H1 (cell line): ENCODE measurements around the gene SLC28A1. TPM values are rescaled to one million over a fixed set of nuclear protein-coding genes. Genes with fewer than 3 reads are reported as not detected.

Source experiments
- CTCF ChIA-PET: fragments of 300-600 bp; sonication (Branson Sonifier 250); formaldehyde crosslinking; loops from one replicate; lab custom pipeline; 2021; ENCODE audit not compliant: partially characterized antibody; lab: Charles Lee
- POLR2A ChIA-PET: fragments of 300-600 bp; sonication (Branson Sonifier 250); formaldehyde crosslinking; loops from one replicate; lab custom pipeline; 2021; ENCODE audit warnings: inconsistent platforms; ENCODE audit not compliant: partially characterized antibody; lab: Charles Lee
- DNase-seq, 2 experiments: peaks; one replicate each; pipeline versions ENCODE4 v3.0.0 to v3.0.0-alpha.2; 2010 to 2022; ENCODE audit warnings: low spot score in 2 of 2, low read depth in 1 of 2, mixed read lengths in 1 of 2
- FAIRE-seq: peaks from 2 replicates; lab custom pipeline; 2011; peaks lifted over from hg19 to GRCh38; lab: Jason Lieb, UNC
- H2AFZ ChIP-seq: 2 replicates; pipeline ENCODE4 v1.8.1; 2012; ENCODE audit warnings: low read length, inconsistent platforms
- H2AK5ac ChIP-seq: 2 replicates; pipeline ENCODE4 v1.6.1; 2013; ENCODE audit warnings: low read depth, low read length
- H2BK120ac ChIP-seq: replicated peaks from 2 replicates; pipeline ENCODE3; 2013; ENCODE audit warnings: low read depth, low read length, inconsistent platforms
- H2BK12ac ChIP-seq: 2 replicates; pipeline ENCODE4 v1.6.1; 2013; ENCODE audit warnings: low read depth, low read length
- H2BK15ac ChIP-seq: 2 replicates; pipeline ENCODE4 v1.6.1; 2013; ENCODE audit warnings: low read length
- H2BK20ac ChIP-seq: 2 replicates; pipeline ENCODE4 v1.6.1; 2013; ENCODE audit warnings: low read length
- H2BK5ac ChIP-seq: 2 replicates; pipeline ENCODE4 v1.6.1; 2013; ENCODE audit warnings: low read depth, low read length
- H3K14ac ChIP-seq: 2 replicates; pipeline ENCODE4 v1.6.1; 2013; ENCODE audit warnings: inconsistent platforms; ENCODE audit not compliant: insufficient read length
- H3K18ac ChIP-seq: 2 replicates; pipeline ENCODE4 v1.6.1; 2013; ENCODE audit warnings: low read length; ENCODE audit errors: extremely low read depth
- H3K23ac ChIP-seq: 2 replicates; pipeline ENCODE4 v1.6.1; 2013; ENCODE audit warnings: inconsistent platforms; ENCODE audit not compliant: insufficient read length
- H3K23me2 ChIP-seq: 2 replicates; pipeline ENCODE4 v1.6.1; 2013; ENCODE audit warnings: low read depth, low read length
- H3K27ac ChIP-seq: 2 replicates; pipeline ENCODE4 v1.6.1; 2011; ENCODE audit warnings: low read depth, low read length, inconsistent platforms
- H3K27me3 ChIP-seq, 4 experiments: replicated peaks in 1 of 4; 1 replicate in 1 of 4; 2 replicates in 3 of 4; pipeline versions ENCODE4 v1.6.1 to v1.8.1; 2011 to 2013; ENCODE audit warnings: low read length in 3 of 4, mild to moderate bottlenecking in 3 of 4, inconsistent platforms in 2 of 4, mixed read lengths in 2 of 4, moderate library complexity in 1 of 4; ENCODE audit not compliant: control insufficient read depth in 3 of 4, insufficient read depth in 3 of 4; ENCODE audit errors: extremely low read depth in 1 of 4
- H3K36me3 ChIP-seq, 4 experiments: 2 replicates each; pipeline versions ENCODE4 v1.6.1 to v1.8.1; 2011 to 2013; ENCODE audit warnings: mild to moderate bottlenecking in 4 of 4, low read length in 3 of 4, moderate library complexity in 2 of 4, control low read depth in 1 of 4, inconsistent platforms in 1 of 4; ENCODE audit not compliant: insufficient read depth in 4 of 4, control insufficient read depth in 2 of 4
- H3K4ac ChIP-seq: replicated peaks from 2 replicates; pipeline ENCODE3; 2013; ENCODE audit warnings: low read length, low read depth, mixed read lengths, inconsistent platforms; ENCODE audit not compliant: insufficient read length
- H3K4me1 ChIP-seq, 4 experiments: replicated peaks in 1 of 4; 1 replicate in 1 of 4; 2 replicates in 3 of 4; pipeline versions ENCODE4 v1.6.1 to v1.8.1; 2011 to 2013; ENCODE audit warnings: low read length in 3 of 4, inconsistent platforms in 2 of 4, mixed read lengths in 1 of 4; ENCODE audit not compliant: insufficient read depth in 4 of 4, control insufficient read depth in 3 of 4
- H3K4me2 ChIP-seq, 2 experiments: 2 replicates each; pipeline versions ENCODE4 v1.6.1 to v1.8.1; 2011 to 2013; ENCODE audit warnings: low read depth in 2 of 2, low read length in 2 of 2, control low read depth in 1 of 2, inconsistent platforms in 1 of 2, mild to moderate bottlenecking in 1 of 2; ENCODE audit not compliant: insufficient read depth in 1 of 2
- H3K4me3 ChIP-seq, 4 experiments: fragments of 200-600, 300-600 bp in 1 of 4; sonication (generic), shearing (Covaris generic), sonication (Bioruptor Twin) in 1 of 4; 2 replicates each; pipeline versions ENCODE4 v1.5.1 to v1.8.1; 2011 to 2016; ENCODE audit warnings: low read length in 4 of 4, low read depth in 3 of 4, control low read depth in 2 of 4, inconsistent platforms in 2 of 4, mild to moderate bottlenecking in 2 of 4, mixed read lengths in 1 of 4, moderate library complexity in 1 of 4; ENCODE audit not compliant: insufficient read depth in 2 of 4; ENCODE audit errors: extremely low read depth in 1 of 4
- H3K56ac ChIP-seq: replicated peaks from 2 replicates; pipeline ENCODE3; 2013; ENCODE audit warnings: low read depth, mild to moderate bottlenecking, mixed read lengths, low read length, inconsistent platforms; ENCODE audit not compliant: insufficient read length
- H3K79me1 ChIP-seq: 2 replicates; pipeline ENCODE4 v1.6.1; 2013; ENCODE audit warnings: low read depth, low read length, control low read depth
- H3K79me2 ChIP-seq, 2 experiments: 2 replicates each; pipeline versions ENCODE4 v1.6.1 to v1.8.1; 2012 to 2013; ENCODE audit warnings: low read length in 2 of 2, mild to moderate bottlenecking in 2 of 2, inconsistent platforms in 1 of 2; ENCODE audit not compliant: insufficient read depth in 2 of 2, control insufficient read depth in 1 of 2
- H3K9ac ChIP-seq, 4 experiments: replicated peaks in 1 of 4; 1 replicate in 1 of 4; 2 replicates in 3 of 4; pipeline versions ENCODE4 v1.6.1 to v1.8.1; 2011 to 2013; ENCODE audit warnings: low read depth in 3 of 4, low read length in 3 of 4, control low read depth in 2 of 4, mild to moderate bottlenecking in 2 of 4, moderate library complexity in 2 of 4, inconsistent platforms in 1 of 4; ENCODE audit errors: extremely low read depth in 1 of 4
- H3K9me3 ChIP-seq, 2 experiments: 2 replicates each; pipeline versions ENCODE4 v1.6.1 to v1.8.1; 2012 to 2013; ENCODE audit warnings: mild to moderate bottlenecking in 2 of 2, moderate library complexity in 2 of 2, control low read depth in 1 of 2, inconsistent platforms in 1 of 2, low read depth in 1 of 2, low read length in 1 of 2, mixed read lengths in 1 of 2; ENCODE audit not compliant: insufficient read depth in 2 of 2
- H4K20me1 ChIP-seq, 2 experiments: replicated peaks in 1 of 2; 2 replicates each; pipeline versions ENCODE3 to v1.8.1; 2011 to 2013; ENCODE audit warnings: inconsistent platforms in 2 of 2, low read length in 2 of 2, mild to moderate bottlenecking in 1 of 2; ENCODE audit not compliant: insufficient read depth in 2 of 2, control insufficient read depth in 1 of 2
- H4K5ac ChIP-seq: 2 replicates; pipeline ENCODE4 v1.6.1; 2013; ENCODE audit warnings: low read length, low read depth, mixed read lengths, inconsistent platforms; ENCODE audit not compliant: insufficient read length
- H4K8ac ChIP-seq: 2 replicates; pipeline ENCODE4 v1.8.0; 2013; ENCODE audit warnings: mild to moderate bottlenecking, moderate library complexity, low read length, inconsistent platforms; ENCODE audit not compliant: insufficient read depth; ENCODE audit errors: extremely low read depth
- H4K91ac ChIP-seq: replicated peaks from 2 replicates; pipeline ENCODE3; 2013; ENCODE audit warnings: low read length, mixed read lengths, inconsistent platforms; ENCODE audit not compliant: insufficient read length
- BCL11A ChIP-seq, 2 experiments: IDR thresholded peaks; one replicate each; pipeline ENCODE4 v1.6.1; 2011; ENCODE audit warnings: low read depth in 2 of 2, low read length in 2 of 2, mild to moderate bottlenecking in 2 of 2
- CREB1 ChIP-seq: IDR thresholded peaks from 2 replicates; pipeline ENCODE4 v1.6.1; 2012; ENCODE audit warnings: inconsistent platforms
- EGR1 ChIP-seq: IDR thresholded peaks from 2 replicates; pipeline ENCODE4 v1.6.1; 2011; ENCODE audit warnings: low read depth, low read length, borderline replicate concordance
- NANOG ChIP-seq: IDR thresholded peaks from 2 replicates; pipeline ENCODE4 v1.6.1; 2011; ENCODE audit warnings: low read length, low read depth, mild to moderate bottlenecking, inconsistent platforms; ENCODE audit not compliant: insufficient read depth, poor library complexity, severe bottlenecking
- PHF8 ChIP-seq: fragments of 200-600 bp; sonication (generic); conservative IDR thresholded peaks from 2 replicates; pipeline ENCODE4 v1.7.1; 2012; ENCODE audit warnings: low read depth, mild to moderate bottlenecking, inconsistent platforms, low read length, moderate library complexity
- RBBP5 ChIP-seq: IDR thresholded peaks from 2 replicates; pipeline ENCODE4 v1.7.1; 2012; ENCODE audit warnings: low read depth, mild to moderate bottlenecking, inconsistent platforms, low read length, moderate library complexity, borderline replicate concordance
- SIN3A ChIP-seq, 2 experiments: IDR thresholded peaks in 1 of 2; conservative IDR thresholded peaks in 1 of 2; 2 replicates each; pipeline ENCODE4 v1.6.1; 2011 to 2012; ENCODE audit warnings: low read length in 2 of 2, improper control_type of control experiment in 1 of 2, low read depth in 1 of 2, mild to moderate bottlenecking in 1 of 2
- TBP ChIP-seq: IDR thresholded peaks from 2 replicates; pipeline ENCODE4 v1.6.1; 2011; ENCODE audit warnings: low read depth, low read length, improper control_type of control experiment
- TEAD4 ChIP-seq: IDR thresholded peaks from 2 replicates; pipeline ENCODE4 v1.6.1; 2012; ENCODE audit warnings: low read depth, low read length, inconsistent platforms, mixed read lengths
- ZNF274 ChIP-seq: IDR thresholded peaks from 2 replicates; pipeline ENCODE4 v1.7.0; 2012; ENCODE audit warnings: low read length, borderline replicate concordance; ENCODE audit errors: extremely low read depth
- WGBS, 2 experiments: shearing (Covaris generic) in 1 of 2; methylation state at CpG; one replicate each; pipeline versions ENCODE4 v1.1.6 to v1.1.7; 2013 to 2015; ENCODE audit warnings: low lambda C conversion rate in 2 of 2, mixed read lengths in 2 of 2, inconsistent platforms in 1 of 2, low coverage in 1 of 2, missing lambda C conversion rate in 1 of 2; ENCODE audit not compliant: insufficient replicate concordance in 2 of 2, insufficient coverage in 1 of 2, insufficient read length in 1 of 2; ENCODE audit errors: extremely low coverage in 1 of 2, missing lambda C conversion rate in 1 of 2; 5-methylcytosine and 5-hydroxymethylcytosine counted together
- polyA plus RNA-seq, 7 experiments: library from polyadenylated mRNA; depleted of rRNA in 3 of 7; stranded (reverse) in 5 of 7; unstranded in 2 of 7; fragments of >200 nt in 5 of 7; fragments of 200-250 nt in 2 of 7; gene quantifications; 1 replicate in 5 of 7; 2 replicates in 1 of 7; 4 replicates in 1 of 7; pipeline versions ENCODE4 v1.2.1 to v1.2.3, GENCODE V29; 2011 to 2013; ENCODE audit warnings: missing spikeins in 2 of 7, mixed read lengths in 2 of 7
- total RNA-seq: library from RNA; stranded (reverse); fragmentation: NEBNext Ultra II Directional; extraction: Animal tissue kit (Norgen Biotek cat#: 25700); gene quantifications from 2 replicates; pipeline ENCODE4 v1.2.1, GENCODE V29; 2021

The SLC28A1 gene
- total and polyA plus RNA-seq, 2 of the 8 experiments (the other 6 are each of a cell fraction or from before 2014, with no cell fraction given), result 0.09 TPM; not detected in 1

DNA sequence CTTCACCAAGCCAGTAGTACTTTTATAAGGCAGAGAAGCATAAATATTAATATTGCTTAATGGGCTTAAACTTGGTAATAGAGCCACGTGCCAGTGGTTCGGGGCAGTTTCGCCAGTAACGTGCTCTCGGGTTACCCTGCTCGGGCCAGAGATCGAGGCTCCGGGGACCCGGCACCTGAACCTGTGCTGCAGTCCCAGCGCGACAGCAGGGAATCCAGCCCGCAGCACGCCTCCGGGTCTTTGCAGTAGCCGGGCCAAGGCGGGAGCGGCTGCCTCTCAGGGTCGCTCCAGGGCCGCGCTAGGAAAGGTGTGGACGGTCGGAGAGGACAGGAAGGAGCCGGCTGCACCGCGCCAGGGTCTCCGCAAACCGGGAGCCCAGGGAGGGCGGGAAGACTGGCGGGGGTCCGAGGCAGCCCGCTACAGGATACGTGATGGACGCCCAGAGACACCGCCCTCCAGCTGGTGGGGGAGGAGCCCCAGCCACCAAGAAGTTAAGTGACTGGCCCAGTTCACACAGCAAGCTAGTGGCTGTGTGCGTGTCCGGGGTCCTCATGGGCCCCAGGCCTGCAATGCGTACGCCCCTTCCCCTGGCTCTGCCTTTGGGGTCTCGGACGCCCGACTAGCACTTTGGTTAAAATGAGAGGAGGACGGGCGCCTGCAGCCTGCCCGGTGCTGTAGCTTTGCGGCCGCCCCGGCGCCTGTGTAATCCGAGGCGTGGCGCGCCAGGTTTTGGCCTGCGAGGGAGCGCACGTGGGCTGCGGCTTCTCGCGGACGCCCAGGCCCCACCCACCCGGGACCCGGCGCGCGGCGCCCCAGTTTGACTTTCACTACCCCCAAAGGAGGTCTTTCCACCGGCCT is 96.0 kb downstream of the SLC28A1 start:
- 2% methylated on average over 46 of the region's 66 CpGs; no CpG with 5 or more reads in 1 of the 2 experiments for WGBS, 2 experiments
- Histone ChIP-seq H4K5ac (peak overlapping the region; percentile 60), H4K8ac (peak overlapping the region; percentile 53), H3K4me2 (peak overlapping the region; percentile 57 to 82), H2BK20ac (no peak overlapping the region), H3K4me1 (peaks cover 0 to 10% (median 5%) of the 10 kb centered on the region in 4 experiments; a peak in 6 of 7 replicates), H3K23ac (no peak overlapping the region), H2BK15ac (no peak overlapping the region), H3K79me1 (no peaks in the 10 kb centered on the region), H3K27ac (0 out of 2 replicates have a peak overlapping the region, but pooled peaks have one; percentile 25), H3K9ac (peak overlapping the region in 3 of 4 experiments; percentile 25 to 46 (median 34); a peak in 5 of 7 replicates), H2BK5ac (peak overlapping the region; percentile 90; the same call in 1 of the 2 replicates), H2BK120ac (no peak overlapping the region), H3K4me3 (peak overlapping the region; percentile 55 to 86 (median 74)), H3K79me2 (0 out of 4 replicates have a peak, but pooled peaks cover 0 to 6% of the 10 kb centered on the region in 2 experiments), H3K4ac (no peak overlapping the region), H3K27me3 (peaks cover 5 to 43% (median 30%) of the 10 kb centered on the region in 4 experiments), H3K23me2 (peaks cover 14% of the 10 kb centered on the region; the same call in 1 of the 2 replicates), H4K20me1 (peaks cover 3 to 6% of the 10 kb centered on the region in 2 experiments), H3K14ac (no peak overlapping the region), H3K18ac (peak overlapping the region; percentile 62), H4K91ac (peak overlapping the region; percentile 56), H2BK12ac (no peak overlapping the region), H3K9me3 (no peaks in the 10 kb centered on the region), H3K36me3 (no peaks in the 10 kb centered on the region), H2AK5ac (no peak overlapping the region), H2AFZ (peak overlapping the region; percentile 81; the same call in 1 of the 2 replicates), H3K56ac (peak overlapping the region; percentile 64)
- CTCF ChIA-PET, result interaction anchor here (0.6 to 2.9 kb wide), 10 partner anchors 23 to 325 kb away, joined by 3 to 11 read pairs (median 3); no protein-coding TSS in a partner anchor
- DNase-seq (peak; percentile 68 to 91), FAIRE-seq (no peak)
- POLR2A ChIA-PET, result interaction anchor here (1.0 to 1.7 kb wide), 9 partner anchors 9 to 188 kb away, joined by 3 to 6 read pairs (median 4); no protein-coding TSS in a partner anchor
- TF ChIP-seq BCL11A (IDR thresholded peaks at IDR 0.05; ENCODE audit: low read depth in 2 of 2, low read length in 2 of 2) (no peak), NANOG (no peak), CREB1 (peak; percentile 79), RBBP5 (peak; percentile 47; the same call in 1 of the 2 replicates), ZNF274 (no peak), TBP (peak; percentile 65; the same call in 1 of the 2 replicates), EGR1 (peak; percentile 62), PHF8 (0 out of 2 replicates have a peak, but pooled peaks have one; percentile 25), SIN3A (conservative IDR thresholded peaks at IDR 0.05 in 1 of 2, IDR thresholded peaks at IDR 0.05 in 1 of 2; ENCODE audit: low read depth in 1 of 2, low read length in 2 of 2) (peak; percentile 7 to 73; a peak in 2 of 4 replicates), TEAD4 (0 out of 2 replicates have a peak, but pooled peaks have one; percentile 46)
